HEK293 (cell line): ENCODE results near the gene CSF3R.

ENCODE experiments used
- BCL11A ChIP-seq: fragments of 450-650 bp; formaldehyde crosslinking; IDR thresholded peaks from 2 replicates; pipeline ENCODE4 v1.5.1; 2016; ENCODE audit warnings: low read depth, missing biosample characterization, missing genetic modification characterization
- FEZF1 ChIP-seq: fragments of 450-650 bp; formaldehyde crosslinking; IDR thresholded peaks from 2 replicates; pipeline ENCODE4 v1.5.1; 2016; ENCODE audit warnings: missing biosample characterization, missing genetic modification characterization
- GLI2 ChIP-seq: fragments of 450-650 bp; formaldehyde crosslinking; IDR thresholded peaks from 2 replicates; pipeline ENCODE4; 2017; ENCODE audit warnings: missing biosample characterization, missing genetic modification characterization, low read depth, borderline replicate concordance
- HOXD13 ChIP-seq: sonication (generic); formaldehyde crosslinking; IDR thresholded peaks from 2 replicates; pipeline ENCODE4 v1.8.0; 2022; ENCODE audit warnings: missing genetic modification reagents, borderline replicate concordance
- PRDM1 ChIP-seq: fragments of 450-650 bp; formaldehyde crosslinking; IDR thresholded peaks from 2 replicates; pipeline ENCODE4; 2016; ENCODE audit warnings: missing biosample characterization, missing genetic modification characterization
- SP2 ChIP-seq: fragments of 450-650 bp; formaldehyde crosslinking; IDR thresholded peaks from 2 replicates; pipeline ENCODE4 v1.5.1; 2016; ENCODE audit warnings: missing biosample characterization, missing genetic modification characterization
- ZBTB21 ChIP-seq: fragments of 450-650 bp; formaldehyde crosslinking; IDR thresholded peaks from 2 replicates; pipeline ENCODE4 v1.5.1; 2017; ENCODE audit warnings: missing biosample characterization, missing genetic modification characterization
- ZBTB7A ChIP-seq: fragments of 450-650 bp; formaldehyde crosslinking; IDR thresholded peaks from 2 replicates; pipeline ENCODE4 v1.5.1; 2016; ENCODE audit warnings: low read depth, missing biosample characterization, missing genetic modification characterization
- ZIC2 ChIP-seq: fragments of 450-650 bp; formaldehyde crosslinking; IDR thresholded peaks from 2 replicates; pipeline ENCODE4 v1.5.1; 2016; ENCODE audit warnings: missing biosample characterization, missing genetic modification characterization
- ZNF175 ChIP-seq: fragments of 450-650 bp; formaldehyde crosslinking; IDR thresholded peaks from 2 replicates; pipeline ENCODE4 v1.5.1; 2016; ENCODE audit warnings: missing biosample characterization, missing genetic modification characterization
- ZNF184 ChIP-seq: fragments of 450-650 bp; IDR thresholded peaks from 2 replicates; pipeline ENCODE4 v1.5.1; 2018; ENCODE audit warnings: missing biosample characterization, mild to moderate bottlenecking, missing genetic modification characterization
- ZNF221 ChIP-seq: fragments of 450-650 bp; formaldehyde crosslinking; IDR thresholded peaks from 2 replicates; pipeline ENCODE4 v1.5.1; 2017; ENCODE audit warnings: missing biosample characterization, missing genetic modification characterization, borderline replicate concordance
- ZNF274 ChIP-seq, 2 experiments: fragments of 200-500 bp in 1 of 2; fragments of 450-650 bp in 1 of 2; sonication (Bioruptor generic) in 1 of 2; formaldehyde crosslinking in 1 of 2; IDR thresholded peaks; 2 replicates each; pipeline versions ENCODE4 v1.5.1 to v1.6.1; 2014 to 2016; ENCODE audit warnings: borderline replicate concordance in 1 of 2, inconsistent platforms in 1 of 2, low read length in 1 of 2, missing biosample characterization in 1 of 2, missing genetic modification characterization in 1 of 2
- ZNF341 ChIP-seq: fragments of 450-650 bp; formaldehyde crosslinking; IDR thresholded peaks from 2 replicates; pipeline ENCODE4; 2016; ENCODE audit warnings: low read depth, missing biosample characterization, missing genetic modification characterization
- ZNF350 ChIP-seq: fragments of 450-650 bp; formaldehyde crosslinking; IDR thresholded peaks from 2 replicates; pipeline ENCODE4 v1.5.0; 2017; ENCODE audit warnings: missing biosample characterization, mild to moderate bottlenecking, missing genetic modification characterization
- ZNF394 ChIP-seq: fragments of 450-650 bp; formaldehyde crosslinking; IDR thresholded peaks from 2 replicates; pipeline ENCODE4 v1.5.1; 2016; ENCODE audit warnings: missing biosample characterization, missing genetic modification characterization, mild to moderate bottlenecking, moderate library complexity, borderline replicate concordance
- ZNF501 ChIP-seq: fragments of 450-650 bp; formaldehyde crosslinking; IDR thresholded peaks from 2 replicates; pipeline ENCODE4 v1.5.1; 2016; ENCODE audit warnings: missing biosample characterization, missing genetic modification characterization
- ZNF514 ChIP-seq: fragments of 450-650 bp; formaldehyde crosslinking; IDR thresholded peaks from 2 replicates; pipeline ENCODE4 v1.5.1; 2016; ENCODE audit warnings: missing biosample characterization, missing genetic modification characterization
- ZNF555 ChIP-seq: fragments of 450-650 bp; formaldehyde crosslinking; conservative IDR thresholded peaks from 2 replicates; pipeline ENCODE4 v1.5.1; 2017; ENCODE audit warnings: missing biosample characterization, mild to moderate bottlenecking, missing genetic modification characterization, inconsistent platforms
- ZNF560 ChIP-seq: fragments of 450-650 bp; formaldehyde crosslinking; IDR thresholded peaks from 2 replicates; pipeline ENCODE4 v1.5.1; 2017; ENCODE audit warnings: missing biosample characterization, missing genetic modification characterization, borderline replicate concordance
- ZNF596 ChIP-seq: fragments of 450-650 bp; IDR thresholded peaks from 2 replicates; pipeline ENCODE4 v1.5.0; 2018; ENCODE audit warnings: missing biosample characterization, mild to moderate bottlenecking, missing genetic modification characterization, moderate library complexity
- ZNF777 ChIP-seq: fragments of 450-650 bp; formaldehyde crosslinking; IDR thresholded peaks from 2 replicates; pipeline ENCODE4 v1.5.1; 2017; ENCODE audit warnings: missing biosample characterization, missing genetic modification characterization, borderline replicate concordance
- ZNF830 ChIP-seq: fragments of 450-650 bp; IDR thresholded peaks from 2 replicates; pipeline ENCODE4 v1.5.0; 2018; ENCODE audit warnings: missing biosample characterization, missing genetic modification characterization, low read depth, mild to moderate bottlenecking, moderate library complexity
- ZNF843 ChIP-seq: fragments of 450-650 bp; formaldehyde crosslinking; IDR thresholded peaks from 2 replicates; pipeline ENCODE4 v1.5.1; 2016; ENCODE audit warnings: missing biosample characterization, missing genetic modification characterization
- ZSCAN23 ChIP-seq: fragments of 450-650 bp; formaldehyde crosslinking; IDR thresholded peaks from 2 replicates; pipeline ENCODE4 v1.5.1; 2016; ENCODE audit warnings: missing biosample characterization, missing genetic modification characterization
- ZXDB ChIP-seq: fragments of 450-650 bp; formaldehyde crosslinking; IDR thresholded peaks from 2 replicates; pipeline ENCODE4 v1.5.1; 2016; ENCODE audit warnings: missing biosample characterization, missing genetic modification characterization
- TF ChIP-seq, protein P1 (sequence below): fragments of 450-650 bp; formaldehyde crosslinking; IDR thresholded peaks from 2 replicates; pipeline ENCODE4 v1.5.1; 2016; ENCODE audit warnings: missing biosample characterization, missing genetic modification characterization
- TF ChIP-seq, protein P2 (sequence below): fragments of 450-650 bp; formaldehyde crosslinking; conservative IDR thresholded peaks from 2 replicates; pipeline ENCODE4 v1.5.1; 2016; ENCODE audit warnings: low read depth, missing biosample characterization, missing genetic modification characterization
- TF ChIP-seq, protein P3 (sequence below): fragments of 450-650 bp; formaldehyde crosslinking; IDR thresholded peaks from 2 replicates; pipeline ENCODE4 v1.5.1; 2016; ENCODE audit warnings: missing biosample characterization, missing genetic modification characterization, low read depth
- TF ChIP-seq, protein P4 (sequence below): fragments of 450-650 bp; IDR thresholded peaks from 2 replicates; pipeline ENCODE4 v1.5.1; 2018; ENCODE audit warnings: missing biosample characterization, mild to moderate bottlenecking, missing genetic modification characterization
- TF ChIP-seq, protein P5 (sequence below): fragments of 450-650 bp; formaldehyde crosslinking; IDR thresholded peaks from 2 replicates; pipeline ENCODE4 v1.5.1; 2016; ENCODE audit warnings: missing biosample characterization, missing genetic modification characterization

Gene CSF3R

DNA sequence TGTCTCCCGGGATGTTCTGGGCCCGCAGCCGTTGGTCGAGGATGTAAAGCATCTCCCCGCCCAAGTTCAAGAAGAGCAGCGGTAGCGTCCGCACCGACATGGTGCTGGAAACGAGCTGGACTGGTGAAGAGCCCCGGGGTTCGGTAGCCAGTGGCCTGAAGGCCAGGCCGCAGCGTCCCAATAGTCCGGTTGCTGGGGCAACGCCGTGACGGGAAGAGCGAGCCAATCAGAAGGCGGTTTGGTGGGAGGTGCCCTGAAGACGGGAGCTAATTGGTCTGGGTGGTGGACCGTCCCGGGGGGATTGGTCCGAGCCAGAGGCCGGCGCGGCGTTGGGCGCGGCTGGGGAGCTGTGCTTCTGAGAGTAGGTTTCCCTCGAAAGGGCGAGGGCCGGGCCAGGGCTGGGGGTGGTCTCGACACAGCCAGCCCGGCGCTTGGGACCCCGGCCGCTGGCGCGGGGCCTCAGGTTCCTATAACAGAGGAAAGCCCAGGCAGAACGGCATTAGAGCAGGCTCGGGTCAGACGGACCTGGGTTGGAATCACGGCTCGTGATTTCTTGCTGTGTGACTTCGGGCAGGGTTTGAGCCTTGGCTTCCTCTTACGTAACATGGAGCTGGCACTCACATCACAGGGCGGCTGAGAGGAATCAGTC lies 32.3 kb downstream of the CSF3R start, which contains the start of gene OSCP1 (continued):
- TF ChIP-seq, protein P1, sequence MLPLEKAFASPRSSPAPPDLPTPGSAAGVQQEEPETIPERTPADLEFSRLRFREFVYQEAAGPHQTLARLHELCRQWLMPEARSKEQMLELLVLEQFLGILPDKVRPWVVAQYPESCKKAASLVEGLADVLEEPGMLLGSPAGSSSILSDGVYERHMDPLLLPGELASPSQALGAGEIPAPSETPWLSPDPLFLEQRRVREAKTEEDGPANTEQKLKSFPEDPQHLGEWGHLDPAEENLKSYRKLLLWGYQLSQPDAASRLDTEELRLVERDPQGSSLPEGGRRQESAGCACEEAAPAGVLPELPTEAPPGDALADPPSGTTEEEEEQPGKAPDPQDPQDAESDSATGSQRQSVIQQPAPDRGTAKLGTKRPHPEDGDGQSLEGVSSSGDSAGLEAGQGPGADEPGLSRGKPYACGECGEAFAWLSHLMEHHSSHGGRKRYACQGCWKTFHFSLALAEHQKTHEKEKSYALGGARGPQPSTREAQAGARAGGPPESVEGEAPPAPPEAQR: no peak
- TF ChIP-seq, protein P2, sequence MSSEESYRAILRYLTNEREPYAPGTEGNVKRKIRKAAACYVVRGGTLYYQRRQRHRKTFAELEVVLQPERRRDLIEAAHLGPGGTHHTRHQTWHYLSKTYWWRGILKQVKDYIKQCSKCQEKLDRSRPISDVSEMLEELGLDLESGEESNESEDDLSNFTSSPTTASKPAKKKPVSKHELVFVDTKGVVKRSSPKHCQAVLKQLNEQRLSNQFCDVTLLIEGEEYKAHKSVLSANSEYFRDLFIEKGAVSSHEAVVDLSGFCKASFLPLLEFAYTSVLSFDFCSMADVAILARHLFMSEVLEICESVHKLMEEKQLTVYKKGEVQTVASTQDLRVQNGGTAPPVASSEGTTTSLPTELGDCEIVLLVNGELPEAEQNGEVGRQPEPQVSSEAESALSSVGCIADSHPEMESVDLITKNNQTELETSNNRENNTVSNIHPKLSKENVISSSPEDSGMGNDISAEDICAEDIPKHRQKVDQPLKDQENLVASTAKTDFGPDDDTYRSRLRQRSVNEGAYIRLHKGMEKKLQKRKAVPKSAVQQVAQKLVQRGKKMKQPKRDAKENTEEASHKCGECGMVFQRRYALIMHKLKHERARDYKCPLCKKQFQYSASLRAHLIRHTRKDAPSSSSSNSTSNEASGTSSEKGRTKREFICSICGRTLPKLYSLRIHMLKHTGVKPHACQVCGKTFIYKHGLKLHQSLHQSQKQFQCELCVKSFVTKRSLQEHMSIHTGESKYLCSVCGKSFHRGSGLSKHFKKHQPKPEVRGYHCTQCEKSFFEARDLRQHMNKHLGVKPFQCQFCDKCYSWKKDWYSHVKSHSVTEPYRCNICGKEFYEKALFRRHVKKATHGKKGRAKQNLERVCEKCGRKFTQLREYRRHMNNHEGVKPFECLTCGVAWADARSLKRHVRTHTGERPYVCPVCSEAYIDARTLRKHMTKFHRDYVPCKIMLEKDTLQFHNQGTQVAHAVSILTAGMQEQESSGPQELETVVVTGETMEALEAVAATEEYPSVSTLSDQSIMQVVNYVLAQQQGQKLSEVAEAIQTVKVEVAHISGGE (tag by site-specific recombination): peak; percentile 33; the same call in 1 of the 2 replicates
- TF ChIP-seq ZNF777 (tag by site-specific recombination) (no peak), ZNF555 (tag by site-specific recombination) (no peak), ZNF221 (tag by site-specific recombination) (no peak), ZBTB21 (tag by site-specific recombination) (peak; percentile 76), ZNF843 (tag by site-specific recombination) (0 out of 2 replicates have a peak, but pooled peaks have one; percentile 13), ZNF596 (tag by site-specific recombination) (no peak), ZNF830 (tag by site-specific recombination) (no peak), ZXDB (tag by site-specific recombination) (peak; percentile 51; the same call in 1 of the 2 replicates), PRDM1 (no peak), ZNF184 (tag by site-specific recombination) (0 out of 2 replicates have a peak, but pooled peaks have one; percentile 35), ZNF175 (tag by site-specific recombination) (no peak), GLI2 (tag by site-specific recombination) (no peak), ZNF501 (tag by site-specific recombination) (peak; percentile 74), BCL11A (tag by site-specific recombination) (peak; percentile 77; the same call in 1 of the 2 replicates), ZNF560 (no peak), ZNF514 (no peak), ZNF394 (tag by site-specific recombination) (no peak), ZNF350 (tag by site-specific recombination) (no peak), ZNF341 (tag by site-specific recombination) (peak; percentile 68), ZNF274 (IDR thresholded peaks at IDR 0.05; ENCODE audit: low read length) (no peak), ZNF274 (tag by site-specific recombination; IDR thresholded peaks at IDR 0.05; ENCODE audit: borderline replicate concordance) (no peak), ZBTB7A (tag by site-specific recombination) (0 out of 2 replicates have a peak, but pooled peaks have one; percentile 57), FEZF1 (tag by site-specific recombination) (no peak), ZIC2 (no peak), HOXD13 (no peak), ZSCAN23 (tag by site-specific recombination) (no peak), SP2 (peak; percentile 93)
- TF ChIP-seq, protein P3, sequence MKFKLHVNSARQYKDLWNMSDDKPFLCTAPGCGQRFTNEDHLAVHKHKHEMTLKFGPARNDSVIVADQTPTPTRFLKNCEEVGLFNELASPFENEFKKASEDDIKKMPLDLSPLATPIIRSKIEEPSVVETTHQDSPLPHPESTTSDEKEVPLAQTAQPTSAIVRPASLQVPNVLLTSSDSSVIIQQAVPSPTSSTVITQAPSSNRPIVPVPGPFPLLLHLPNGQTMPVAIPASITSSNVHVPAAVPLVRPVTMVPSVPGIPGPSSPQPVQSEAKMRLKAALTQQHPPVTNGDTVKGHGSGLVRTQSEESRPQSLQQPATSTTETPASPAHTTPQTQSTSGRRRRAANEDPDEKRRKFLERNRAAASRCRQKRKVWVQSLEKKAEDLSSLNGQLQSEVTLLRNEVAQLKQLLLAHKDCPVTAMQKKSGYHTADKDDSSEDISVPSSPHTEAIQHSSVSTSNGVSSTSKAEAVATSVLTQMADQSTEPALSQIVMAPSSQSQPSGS (tag by site-specific recombination): no peak
- TF ChIP-seq, protein P4, sequence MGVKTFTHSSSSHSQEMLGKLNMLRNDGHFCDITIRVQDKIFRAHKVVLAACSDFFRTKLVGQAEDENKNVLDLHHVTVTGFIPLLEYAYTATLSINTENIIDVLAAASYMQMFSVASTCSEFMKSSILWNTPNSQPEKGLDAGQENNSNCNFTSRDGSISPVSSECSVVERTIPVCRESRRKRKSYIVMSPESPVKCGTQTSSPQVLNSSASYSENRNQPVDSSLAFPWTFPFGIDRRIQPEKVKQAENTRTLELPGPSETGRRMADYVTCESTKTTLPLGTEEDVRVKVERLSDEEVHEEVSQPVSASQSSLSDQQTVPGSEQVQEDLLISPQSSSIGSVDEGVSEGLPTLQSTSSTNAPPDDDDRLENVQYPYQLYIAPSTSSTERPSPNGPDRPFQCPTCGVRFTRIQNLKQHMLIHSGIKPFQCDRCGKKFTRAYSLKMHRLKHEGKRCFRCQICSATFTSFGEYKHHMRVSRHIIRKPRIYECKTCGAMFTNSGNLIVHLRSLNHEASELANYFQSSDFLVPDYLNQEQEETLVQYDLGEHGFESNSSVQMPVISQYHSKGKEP (tag by site-specific recombination): no peak
- TF ChIP-seq, protein P5, sequence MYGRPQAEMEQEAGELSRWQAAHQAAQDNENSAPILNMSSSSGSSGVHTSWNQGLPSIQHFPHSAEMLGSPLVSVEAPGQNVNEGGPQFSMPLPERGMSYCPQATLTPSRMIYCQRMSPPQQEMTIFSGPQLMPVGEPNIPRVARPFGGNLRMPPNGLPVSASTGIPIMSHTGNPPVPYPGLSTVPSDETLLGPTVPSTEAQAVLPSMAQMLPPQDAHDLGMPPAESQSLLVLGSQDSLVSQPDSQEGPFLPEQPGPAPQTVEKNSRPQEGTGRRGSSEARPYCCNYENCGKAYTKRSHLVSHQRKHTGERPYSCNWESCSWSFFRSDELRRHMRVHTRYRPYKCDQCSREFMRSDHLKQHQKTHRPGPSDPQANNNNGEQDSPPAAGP (tag by site-specific recombination): peak; percentile 36; the same call in 1 of the 2 replicates
